DND-41 (cell line): ENCODE measurements around the gene F10.

Experiments
- CTCF ChIP-seq: IDR thresholded peaks from 2 replicates; pipeline ENCODE4 v1.5.1; 2012; ENCODE audit warnings: borderline replicate concordance, low read length, moderate library complexity, mild to moderate bottlenecking; ENCODE audit not compliant: poor library complexity, severe bottlenecking; ENCODE audit errors: extremely low read depth
- EZH2 ChIP-seq: IDR thresholded peaks from 3 replicates; pipeline ENCODE4 v1.6.1; 2012; ENCODE audit warnings: borderline replicate concordance, low read depth, mild to moderate bottlenecking, moderate library complexity, low read length, inconsistent platforms; ENCODE audit not compliant: severe bottlenecking

- TF ChIP-seq CTCF (no peak), EZH2 (no peak)
These were observed 599 bp upstream of the F10 start for GRCh38 chr13:113121928-113122471.
